MG63 (cell line): ENCODE data around the gene IL16. TPM values are rescaled to one million over a fixed set of nuclear protein-coding genes. Genes with fewer than 3 reads are reported as not detected.

Source experiments
- DNase-seq: peaks from one replicate; pipeline ENCODE4 v3.0.0-alpha.2; 2020
- H3K27me3 ChIP-seq: fragments of 250-450 bp; sonication (Bioruptor Pico); 2 replicates; pipeline ENCODE4 v1.5.1; 2020; ENCODE audit warnings: mild to moderate bottlenecking, moderate library complexity
- H3K36me3 ChIP-seq: fragments of 250-450 bp; sonication (Bioruptor Pico); 2 replicates; pipeline ENCODE4 v1.5.1; 2020; ENCODE audit warnings: mild to moderate bottlenecking, moderate library complexity
- H3K4me3 ChIP-seq: fragments of 250-450 bp; sonication (Bioruptor Pico); 2 replicates; pipeline ENCODE4 v1.5.1; 2020; ENCODE audit warnings: mild to moderate bottlenecking, moderate library complexity
- H3K9me3 ChIP-seq: fragments of 250-450 bp; sonication (Bioruptor Pico); 2 replicates; pipeline ENCODE4 v1.5.1; 2020; ENCODE audit warnings: mild to moderate bottlenecking, moderate library complexity
- total RNA-seq: library from RNA; depleted of rRNA; stranded (reverse); fragments of >200 nt; shearing (Covaris generic); gene quantifications from 2 replicates; pipeline ENCODE4 v1.2.3, GENCODE V29; 2014; ENCODE audit warnings: low replicate concordance

Gene IL16
- total RNA-seq, 1 experiment from 2014 or later = 0.10 TPM

DNA sequence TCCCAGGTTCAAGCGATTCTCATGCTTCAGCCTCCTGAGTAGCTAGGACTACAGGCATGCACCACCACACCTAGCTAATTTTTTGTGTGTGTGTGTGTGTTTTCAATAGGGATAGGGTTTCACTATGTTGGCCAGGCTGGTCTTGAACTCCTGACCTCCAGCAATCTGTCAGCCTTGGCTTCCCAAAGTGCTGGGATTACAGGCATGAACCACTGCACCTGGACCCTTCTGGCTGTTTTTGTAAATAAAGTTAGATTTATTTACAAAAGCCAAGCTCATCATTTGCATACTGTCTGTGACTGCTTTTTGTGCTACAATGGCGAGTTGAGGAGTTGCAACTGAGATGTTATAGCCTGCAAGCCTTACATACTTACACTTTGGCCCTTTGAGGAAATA, 28.6 kb upstream of the IL16 start:
- Histone ChIP-seq H3K4me3 (no peak overlapping the region), H3K36me3 (no peaks in the 10 kb centered on the region), H3K9me3 (no peaks in the 10 kb centered on the region), H3K27me3 (no peaks in the 10 kb centered on the region)
- no peak for DNase-seq

DNA sequence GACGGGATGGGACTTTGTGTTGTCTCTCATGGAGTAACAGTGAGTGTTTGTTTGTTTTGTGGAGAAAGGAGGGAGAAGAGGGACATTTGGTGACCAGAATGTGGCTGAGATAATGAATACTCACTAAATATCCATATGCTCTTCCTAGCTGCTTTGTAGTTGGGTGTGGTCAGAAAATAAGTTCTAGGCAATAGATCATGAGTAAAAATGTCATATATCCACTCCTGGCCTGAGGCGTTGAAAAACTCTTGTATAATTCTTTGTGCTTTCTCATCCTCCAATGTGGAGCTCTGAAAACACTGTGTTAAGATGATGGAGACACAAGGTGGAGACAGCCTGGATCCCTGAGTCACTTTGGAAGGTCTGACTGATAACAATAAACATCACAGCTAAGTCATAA, 28.0 kb upstream of the IL16 start:
- no peak overlapping the region for H3K4me3 ChIP-seq

DNA sequence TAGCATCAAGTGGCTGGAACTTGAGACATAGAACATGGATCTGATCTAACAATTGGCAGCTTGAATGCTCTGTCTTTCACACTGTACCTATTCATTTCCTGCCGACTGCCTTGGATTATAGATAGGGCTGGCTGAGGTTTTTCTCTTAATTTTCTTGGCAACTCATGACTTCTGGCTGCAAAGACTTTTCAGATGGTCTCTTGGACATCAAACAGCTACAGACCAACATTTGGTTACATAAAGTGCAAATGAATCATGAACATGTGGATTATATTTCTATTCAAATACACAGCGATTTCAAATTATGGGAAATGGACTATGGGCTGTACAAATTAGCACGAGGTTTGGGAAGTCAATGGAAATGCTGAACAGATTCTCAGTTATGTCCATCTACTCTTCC, 26.2 kb upstream of the IL16 start:
- peak; percentile 30 for DNase-seq
- no peaks in the 10 kb centered on the region for H3K9me3 ChIP-seq
- H3K4me3 ChIP-seq = no peak overlapping the region

More for the DNA sequence above, 28.0 kb upstream of the IL16 start:
- no peak for DNase-seq
- no peaks in the 10 kb centered on the region for H3K36me3 ChIP-seq
- no peaks in the 10 kb centered on the region for H3K27me3 ChIP-seq
- H3K9me3 ChIP-seq = no peaks in the 10 kb centered on the region

DNA sequence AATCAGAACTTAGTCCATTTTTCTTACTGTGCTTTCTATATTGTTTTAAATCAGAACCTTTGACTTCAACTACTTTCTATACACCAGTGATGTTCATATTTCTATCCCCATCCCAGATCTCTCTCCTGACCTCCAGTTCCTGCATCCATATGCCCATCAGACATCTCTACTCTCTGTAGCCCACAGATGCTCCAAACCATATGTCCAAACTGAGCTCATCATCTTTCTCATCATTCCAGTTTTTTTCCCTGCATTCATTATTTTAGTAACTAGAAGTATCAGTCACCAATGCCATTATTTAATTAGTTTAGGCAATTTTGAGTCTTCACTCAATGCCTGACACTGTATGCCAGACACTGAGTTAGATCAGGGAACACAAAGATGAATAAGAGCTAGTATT, 25.4 kb upstream of the IL16 start:
- no peak for DNase-seq
- H3K27me3 ChIP-seq = no peaks in the 10 kb centered on the region
- no peak overlapping the region for H3K4me3 ChIP-seq
- H3K9me3 ChIP-seq = no peaks in the 10 kb centered on the region
- no peaks in the 10 kb centered on the region for H3K36me3 ChIP-seq

More for the DNA sequence above, 26.2 kb upstream of the IL16 start:
- H3K36me3 ChIP-seq = no peaks in the 10 kb centered on the region
- H3K27me3 ChIP-seq = no peaks in the 10 kb centered on the region

DNA sequence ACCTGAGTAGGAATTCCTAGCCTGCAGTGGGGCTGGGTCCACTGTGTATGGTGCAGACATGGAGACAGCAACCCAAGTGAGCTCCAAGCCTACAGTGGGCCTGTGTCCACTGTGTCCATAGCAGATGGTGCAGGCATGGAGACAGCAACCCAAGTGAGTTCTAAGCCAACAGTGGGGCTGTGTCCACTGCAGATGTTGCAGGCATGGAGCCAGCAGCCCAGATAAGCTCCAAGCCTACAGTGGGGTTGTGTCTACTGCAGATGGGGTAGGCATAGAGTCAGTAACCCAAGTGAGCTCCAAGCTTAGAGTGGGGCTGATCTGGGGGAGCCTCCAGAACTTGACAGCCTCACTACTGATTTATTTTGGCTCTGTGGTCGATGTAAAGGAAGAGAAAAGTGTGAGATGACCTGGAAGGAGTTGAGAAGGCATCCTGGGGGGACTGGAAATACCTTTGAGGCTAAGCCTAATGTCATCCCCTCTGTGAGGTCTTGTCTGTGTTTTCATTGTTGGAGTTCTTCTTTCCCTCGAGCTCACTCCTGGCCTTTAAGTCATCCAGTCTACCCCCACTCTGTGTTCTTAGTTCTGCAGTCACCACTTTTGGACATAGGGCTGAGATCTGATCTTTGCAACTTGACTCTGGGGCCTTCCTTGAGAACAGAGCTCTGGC, 22.4 kb upstream of the IL16 start:
- no peaks in the 10 kb centered on the region for H3K9me3 ChIP-seq
- DNase-seq = no peak
- no peaks in the 10 kb centered on the region for H3K27me3 ChIP-seq
- H3K4me3 ChIP-seq = no peak overlapping the region
- no peaks in the 10 kb centered on the region for H3K36me3 ChIP-seq

DNA sequence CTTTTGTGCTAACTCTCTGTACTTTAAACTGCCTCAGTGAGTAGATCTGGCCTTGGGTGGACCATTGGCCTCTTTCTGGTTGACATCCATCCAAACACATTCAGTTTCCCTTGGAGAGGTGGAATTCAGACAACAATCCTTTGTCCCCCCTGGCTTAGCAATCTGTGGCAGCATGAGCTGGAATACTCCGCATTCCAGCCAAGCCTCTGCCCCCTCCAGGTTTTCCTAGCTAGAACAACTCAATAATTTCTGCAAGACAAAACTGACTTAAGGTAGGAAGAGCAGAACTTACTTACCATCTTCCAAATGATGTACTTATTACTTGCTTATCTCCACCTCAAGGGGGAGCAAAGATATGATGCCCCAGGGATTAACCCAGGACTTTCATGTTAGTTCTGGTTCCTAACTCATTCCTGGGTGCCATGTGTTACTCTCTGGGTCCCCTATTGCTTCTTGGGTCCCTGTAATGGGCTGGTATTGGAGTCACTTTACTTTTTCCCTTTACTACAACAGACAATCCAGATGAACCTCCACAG, 21.8 kb upstream of the IL16 start:
- H3K4me3 ChIP-seq = no peak overlapping the region
- H3K27me3 ChIP-seq = no peaks in the 10 kb centered on the region
- H3K36me3 ChIP-seq = no peaks in the 10 kb centered on the region
- H3K9me3 ChIP-seq = no peaks in the 10 kb centered on the region
- no peak for DNase-seq

DNA sequence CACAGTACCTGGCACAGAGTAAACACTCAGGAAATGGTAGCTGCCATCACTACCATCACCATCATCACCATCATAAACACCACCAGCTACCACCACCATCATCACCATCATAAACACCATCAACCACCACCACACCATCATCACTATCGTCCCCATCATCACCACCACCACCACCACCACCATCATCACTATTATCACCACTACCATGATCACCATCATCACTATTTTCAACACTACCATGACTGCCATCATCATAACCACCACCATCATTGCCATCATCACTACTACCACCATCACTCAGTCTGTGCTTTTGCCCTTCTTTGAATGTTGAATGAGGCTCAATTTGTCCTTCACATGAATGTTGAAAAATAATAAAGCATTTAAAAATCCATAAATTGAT, 21.2 kb upstream of the IL16 start:
- Histone ChIP-seq H3K27me3 (no peaks in the 10 kb centered on the region), H3K4me3 (no peak overlapping the region), H3K36me3 (no peaks in the 10 kb centered on the region), H3K9me3 (no peaks in the 10 kb centered on the region)
- no peak for DNase-seq

DNA sequence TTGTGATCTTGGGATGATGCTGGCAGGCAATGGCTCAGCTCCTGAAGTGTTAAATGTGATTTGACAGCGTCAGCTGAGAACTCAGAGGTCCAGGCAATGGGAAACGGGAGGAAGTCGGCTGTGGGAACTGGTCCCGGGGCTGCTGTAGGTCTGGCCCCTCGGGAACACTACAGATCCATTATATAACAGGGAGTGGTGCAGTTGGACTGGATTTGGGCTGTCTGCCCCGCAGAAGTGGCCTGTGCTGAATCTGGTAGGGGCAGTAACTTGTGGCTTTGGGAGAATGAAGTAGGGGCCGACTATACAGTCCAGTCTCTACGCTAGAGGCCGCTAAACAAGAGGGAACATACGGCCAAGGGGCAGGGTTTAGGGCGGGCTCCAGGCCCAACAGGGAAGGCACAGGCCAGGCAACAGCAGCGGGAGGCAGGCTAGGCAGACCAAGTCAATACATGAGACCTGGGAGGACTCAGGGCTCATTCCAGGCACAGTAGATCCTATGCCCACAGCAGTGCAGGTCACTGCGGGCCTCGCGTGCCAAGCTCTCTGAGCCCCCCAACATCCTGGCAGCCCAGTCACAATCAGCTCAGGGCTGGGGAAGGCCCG, 20.3 kb upstream of the IL16 start:
- H3K9me3 ChIP-seq = no peaks in the 10 kb centered on the region
- no peak for DNase-seq
- H3K36me3 ChIP-seq = no peaks in the 10 kb centered on the region
- H3K4me3 ChIP-seq = no peak overlapping the region
- H3K27me3 ChIP-seq = no peaks in the 10 kb centered on the region

DNA sequence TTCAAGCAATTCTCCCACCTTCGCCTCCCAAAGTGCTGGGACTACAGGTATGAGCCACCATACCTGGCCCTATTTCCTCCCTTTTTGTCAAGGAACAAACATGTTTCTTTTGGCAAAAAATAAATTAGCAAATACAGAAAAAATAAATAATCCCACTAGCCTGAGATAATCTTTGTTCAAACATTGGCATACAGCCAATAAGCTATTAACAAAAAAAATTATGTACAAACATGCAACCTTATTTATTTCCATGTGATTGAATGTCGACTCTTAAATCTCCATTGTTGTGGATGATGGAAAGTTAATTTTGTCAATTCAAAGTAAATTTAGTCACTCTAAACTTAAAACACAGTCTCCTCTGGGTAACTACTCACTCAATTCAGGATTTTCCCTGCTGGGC, 18.3 kb upstream of the IL16 start:
- DNase-seq = no peak
- Histone ChIP-seq H3K27me3 (no peaks in the 10 kb centered on the region), H3K36me3 (no peaks in the 10 kb centered on the region), H3K9me3 (no peaks in the 10 kb centered on the region), H3K4me3 (no peak overlapping the region)

DNA sequence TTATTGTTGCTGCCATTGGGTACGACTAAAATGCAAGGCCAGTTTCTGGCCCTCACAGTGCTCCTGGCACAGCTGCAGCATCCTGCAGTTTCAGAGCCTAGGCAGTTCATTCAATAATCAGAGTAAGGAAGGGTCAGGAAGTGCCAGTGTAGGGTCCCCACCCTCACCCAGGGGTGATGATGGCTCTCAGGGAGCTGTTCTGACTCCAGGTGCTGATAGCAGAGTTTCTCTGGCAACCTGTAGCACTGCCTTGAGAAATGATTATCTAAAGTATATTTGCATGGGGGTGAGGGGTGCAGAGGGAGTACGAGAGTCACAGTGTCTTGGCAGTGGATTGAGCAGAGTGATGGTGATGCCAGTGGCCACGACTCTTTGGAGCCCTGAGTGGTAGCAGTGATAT, 15.5 kb upstream of the IL16 start:
- H3K9me3 ChIP-seq = no peaks in the 10 kb centered on the region
- no peaks in the 10 kb centered on the region for H3K27me3 ChIP-seq
- H3K4me3 ChIP-seq = no peak overlapping the region
- no peak for DNase-seq
- H3K36me3 ChIP-seq = no peaks in the 10 kb centered on the region

DNA sequence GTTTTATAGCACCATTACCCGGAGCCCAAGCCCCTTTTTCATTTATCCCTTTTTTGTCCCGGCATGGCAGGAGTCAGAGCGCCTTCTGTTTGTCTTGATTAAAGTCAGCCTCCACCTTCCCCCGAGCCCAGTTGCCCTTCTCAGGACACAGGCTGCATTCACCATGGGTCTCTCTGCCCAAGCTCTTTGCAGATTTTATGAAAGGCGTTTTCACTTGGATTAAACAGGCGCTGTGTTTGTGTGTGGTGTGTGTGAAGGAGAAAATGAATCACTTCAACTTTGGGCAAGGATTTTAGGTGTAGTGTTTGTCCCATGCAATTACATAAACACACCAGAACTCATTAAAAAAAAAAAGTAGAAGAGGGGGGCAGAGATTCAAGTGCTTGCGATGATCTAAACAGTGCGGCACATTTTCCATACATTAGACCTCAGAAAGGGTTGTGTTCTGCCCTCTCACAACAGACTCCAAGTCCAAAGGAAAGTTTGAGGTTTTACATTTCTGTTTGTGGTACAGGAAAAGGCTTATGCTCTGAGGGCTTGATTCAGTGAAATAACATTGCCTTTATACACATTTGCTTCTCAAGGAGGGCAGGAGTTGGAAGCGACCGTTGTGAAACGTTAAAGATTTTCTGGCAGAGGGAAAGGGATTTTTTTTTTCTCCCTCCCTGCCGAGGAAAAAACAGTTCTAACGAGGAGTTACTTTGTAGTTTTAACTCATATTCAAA, 14.5 kb upstream of the IL16 start:
- DNase-seq = no peak
- no peaks in the 10 kb centered on the region for H3K27me3 ChIP-seq
- H3K9me3 ChIP-seq = no peaks in the 10 kb centered on the region
- no peaks in the 10 kb centered on the region for H3K36me3 ChIP-seq
- peak overlapping the region; percentile 15 for H3K4me3 ChIP-seq

DNA sequence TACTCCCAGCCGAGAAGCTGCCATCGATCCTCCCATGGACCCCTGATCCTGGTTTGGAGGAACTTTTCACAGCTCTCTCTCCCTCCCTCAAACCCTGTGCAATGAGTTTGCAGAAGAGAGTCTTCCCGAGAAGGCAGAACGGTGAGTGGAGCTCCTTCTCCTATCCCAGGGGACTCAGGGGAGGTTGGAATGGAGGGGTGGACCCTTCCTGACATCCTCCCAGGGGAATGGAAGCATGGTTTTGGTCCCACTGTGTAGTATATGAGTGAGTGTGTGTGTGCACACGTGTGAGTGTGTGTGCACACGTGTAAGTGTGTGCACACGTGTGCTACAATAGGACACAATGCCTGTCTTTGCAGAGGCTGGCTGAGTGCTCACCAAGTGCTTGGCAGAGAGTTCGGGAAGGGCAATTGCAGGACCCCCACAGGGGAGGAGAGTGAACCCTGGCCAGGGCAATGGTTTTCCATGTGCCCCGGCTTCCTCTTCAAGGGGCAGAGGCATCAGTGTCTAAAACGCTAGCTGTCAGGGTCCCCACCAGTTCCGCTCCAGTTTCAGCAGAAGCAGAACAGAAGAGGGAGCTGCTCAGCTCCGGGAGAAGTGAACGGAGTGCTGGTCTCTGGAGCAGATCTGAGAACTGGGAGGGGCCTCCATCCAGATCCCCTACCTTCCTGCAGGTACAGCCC, 13.8 kb upstream of the IL16 start:
- Histone ChIP-seq H3K27me3 (no peaks in the 10 kb centered on the region), H3K9me3 (no peaks in the 10 kb centered on the region), H3K36me3 (no peaks in the 10 kb centered on the region), H3K4me3 (peak overlapping the region; percentile 15)
- no peak for DNase-seq

DNA sequence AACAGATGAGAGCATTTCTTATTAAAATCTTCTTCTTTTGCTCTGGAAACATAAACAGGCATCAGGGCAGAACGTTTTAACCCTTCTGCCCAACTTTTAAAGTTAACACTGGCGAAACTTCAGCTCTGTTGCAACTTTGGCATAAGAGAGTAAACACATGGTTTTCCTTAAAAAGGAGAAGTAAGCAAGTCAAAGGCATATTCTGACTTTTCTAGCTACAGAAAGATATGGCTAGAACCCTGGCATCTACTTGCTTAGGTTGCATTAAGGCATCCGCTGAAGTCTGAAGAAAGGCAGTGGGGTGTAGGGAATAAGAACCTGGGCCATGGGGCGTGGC, 13.3 kb upstream of the IL16 start:
- Histone ChIP-seq H3K9me3 (no peaks in the 10 kb centered on the region), H3K27me3 (no peaks in the 10 kb centered on the region), H3K36me3 (no peaks in the 10 kb centered on the region), H3K4me3 (peak overlapping the region; percentile 15)
- DNase-seq = no peak

DNA sequence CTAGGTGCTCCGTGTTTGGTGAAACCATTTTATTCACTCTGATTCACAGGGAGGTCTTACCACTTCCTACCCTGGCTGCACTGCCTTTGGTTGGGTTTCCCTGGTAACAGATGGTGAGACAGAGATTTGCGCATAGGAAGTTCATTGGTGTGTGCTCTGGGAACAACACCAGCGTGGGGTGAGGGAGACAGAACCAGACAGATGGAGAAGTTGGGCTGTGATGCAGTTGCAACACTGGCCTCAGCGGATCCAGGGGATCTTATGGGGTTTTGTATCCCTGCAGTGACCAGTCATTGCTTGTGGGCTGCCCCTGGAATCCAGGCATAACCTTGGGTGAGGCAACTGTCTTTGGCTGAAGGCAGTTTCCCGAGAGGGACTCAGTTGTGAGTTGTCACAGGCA, 12.5 kb upstream of the IL16 start:
- no peak for DNase-seq
- H3K36me3 ChIP-seq = no peaks in the 10 kb centered on the region
- no peak overlapping the region for H3K4me3 ChIP-seq
- H3K27me3 ChIP-seq = no peaks in the 10 kb centered on the region
- no peaks in the 10 kb centered on the region for H3K9me3 ChIP-seq

DNA sequence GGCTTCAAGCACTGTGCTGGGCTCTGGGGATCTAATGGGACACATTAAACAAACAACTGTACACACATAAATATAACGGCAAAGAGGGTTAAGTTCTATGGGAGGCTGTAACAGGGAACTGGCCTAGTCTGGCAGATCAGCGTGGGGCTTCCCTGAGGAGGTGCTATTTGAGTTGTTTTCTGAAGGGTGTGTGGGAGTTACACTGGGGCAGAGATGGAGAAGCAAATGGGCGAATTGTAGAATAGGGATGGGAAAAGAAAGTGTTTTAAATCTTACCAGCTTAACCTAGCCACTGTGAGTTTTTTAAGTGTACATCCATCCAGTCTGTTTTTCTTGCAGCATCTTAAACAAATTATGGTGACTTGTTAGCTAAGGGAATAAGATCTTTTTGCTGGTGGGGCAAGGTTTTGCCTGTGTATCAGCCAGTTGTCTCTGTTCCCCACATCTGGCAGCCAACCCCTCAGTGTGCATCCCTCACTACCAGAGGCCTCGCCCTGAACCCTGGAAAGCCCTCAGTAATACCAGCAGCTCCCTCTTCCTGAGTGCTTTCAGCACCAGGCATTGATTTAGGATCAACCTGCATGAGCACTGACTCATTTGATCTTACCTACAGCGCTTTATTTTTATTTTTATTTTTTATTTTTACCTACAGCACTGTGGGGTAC, 10.9 kb upstream of the IL16 start:
- Histone ChIP-seq H3K9me3 (no peaks in the 10 kb centered on the region), H3K36me3 (no peaks in the 10 kb centered on the region), H3K4me3 (no peak overlapping the region), H3K27me3 (no peaks in the 10 kb centered on the region)
- DNase-seq = no peak

DNA sequence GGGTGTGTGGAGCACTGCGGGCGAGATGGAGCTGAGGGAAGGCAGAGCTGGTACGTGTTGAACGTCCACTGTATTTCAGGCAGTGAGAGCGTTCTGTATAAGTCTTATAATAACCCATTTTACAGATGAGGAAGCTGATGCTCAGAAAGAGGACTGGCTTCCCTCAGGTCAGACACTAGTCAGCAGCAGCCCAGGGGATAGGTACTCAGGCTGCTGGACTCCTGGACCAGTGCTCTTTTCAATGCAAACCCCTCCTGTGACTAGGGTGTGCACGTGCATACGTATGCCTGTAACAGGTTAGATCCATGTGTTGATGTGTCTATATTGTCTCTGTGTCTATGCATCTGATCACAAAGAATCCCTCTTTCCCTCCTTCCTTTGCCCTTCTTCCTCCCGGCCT, 8.3 kb upstream of the IL16 start:
- H3K9me3 ChIP-seq = no peaks in the 10 kb centered on the region
- no peak for DNase-seq
- H3K4me3 ChIP-seq = no peak overlapping the region
- no peaks in the 10 kb centered on the region for H3K36me3 ChIP-seq
- H3K27me3 ChIP-seq = no peaks in the 10 kb centered on the region
